ENCODE results near the gene TMEM143.
A peak's percentile ranks its signal among the peaks of the same experiment; 100 is the strongest.

TMEM143 gene

GRCh38 chr19:48354332-48354992 lies 9.3 kb downstream of the TMEM143 start:
- no peak for DNase-seq

GRCh38 chr19:48353677-48354076 lies 10.1 kb downstream of the TMEM143 start:
- no peak for DNase-seq

GRCh38 chr19:48351341-48351752 lies 12.4 kb downstream of the TMEM143 start:
- peak; percentile 7 for DNase-seq

- no peak for DNase-seq
Observed at GRCh38 chr19:48350856-48351255, 12.9 kb downstream of the TMEM143 start.

DNA sequence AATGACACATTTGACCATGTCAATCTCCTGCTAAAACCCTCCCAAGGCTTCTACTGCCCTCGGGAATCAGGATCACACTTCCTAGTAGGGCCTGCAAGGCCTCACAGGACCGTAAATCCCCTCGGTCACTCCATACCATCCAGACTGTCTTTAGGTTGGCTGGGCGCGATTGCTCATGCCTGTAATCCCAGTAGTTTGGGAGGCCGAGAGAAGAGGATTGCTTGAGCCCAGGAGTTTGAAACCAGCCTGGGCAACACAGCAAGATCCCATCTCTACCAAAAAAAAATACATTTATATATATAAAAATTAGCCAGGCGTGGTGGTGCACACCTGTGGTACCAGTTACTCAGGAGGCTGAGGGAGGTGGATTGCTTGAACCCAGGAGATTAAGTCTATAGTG lies 15.0 kb downstream of the TMEM143 start:
- no peak for DNase-seq

GRCh38 chr19:48348045-48348444 lies 15.7 kb downstream of the TMEM143 start:
- no peak for DNase-seq

DNA sequence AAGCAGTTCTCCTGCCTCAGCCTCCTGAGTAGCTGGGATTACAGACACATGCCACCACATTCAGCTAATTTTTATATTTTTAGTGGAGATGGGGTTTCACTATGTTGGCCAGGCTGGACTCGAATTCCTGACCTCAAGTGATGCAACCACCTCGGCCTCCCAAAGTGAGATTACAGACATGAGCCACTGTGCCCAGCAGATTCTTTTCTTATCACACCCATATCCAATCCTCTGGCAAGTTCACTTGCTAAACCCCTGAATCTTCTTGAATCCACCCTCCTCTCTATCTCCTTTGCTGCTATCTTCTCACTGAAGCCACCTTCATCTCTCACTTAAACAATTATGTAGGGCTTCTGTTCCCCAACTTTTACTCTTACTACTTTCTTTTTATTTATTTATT lies 17.5 kb downstream of the TMEM143 start:
- DNase-seq: no peak

GRCh38 chr19:48344892-48345291 lies 18.8 kb downstream of the TMEM143 start:
- DNase-seq: no peak

DNA sequence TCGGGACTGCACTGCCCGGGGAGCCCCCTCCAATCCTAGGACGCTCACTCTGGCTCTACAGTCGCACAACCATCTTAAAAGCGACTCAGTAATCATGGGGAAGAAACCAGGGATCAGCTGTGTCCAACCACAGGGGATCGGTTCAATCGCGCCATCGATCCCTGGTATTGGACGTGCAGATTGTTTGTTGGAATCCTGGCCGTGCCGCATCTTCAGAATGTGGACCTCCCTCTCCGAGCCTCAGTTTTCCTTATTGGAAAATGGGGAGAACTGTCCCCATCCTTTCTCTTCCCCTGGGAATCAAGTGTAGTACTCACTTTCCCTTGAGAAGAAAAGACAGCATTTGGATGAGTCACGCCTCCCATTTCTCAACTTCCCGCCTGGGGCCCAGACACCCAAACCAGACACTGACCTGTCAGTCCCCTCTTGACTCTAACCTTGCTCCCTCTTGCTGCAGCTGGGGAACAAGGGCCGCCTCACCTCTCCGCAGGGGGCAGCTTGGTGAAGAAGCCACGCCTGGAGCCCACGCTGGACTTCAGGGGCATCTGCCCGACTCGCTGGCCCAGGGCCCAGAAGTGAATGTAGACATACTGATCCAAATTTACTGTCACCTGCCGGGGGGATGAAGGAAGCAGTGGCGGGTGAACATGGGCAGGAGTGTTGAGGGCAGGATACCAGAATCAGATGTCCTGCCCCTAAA lies 20.7 kb downstream of the TMEM143 start:
- DNase-seq: no peak

DNA sequence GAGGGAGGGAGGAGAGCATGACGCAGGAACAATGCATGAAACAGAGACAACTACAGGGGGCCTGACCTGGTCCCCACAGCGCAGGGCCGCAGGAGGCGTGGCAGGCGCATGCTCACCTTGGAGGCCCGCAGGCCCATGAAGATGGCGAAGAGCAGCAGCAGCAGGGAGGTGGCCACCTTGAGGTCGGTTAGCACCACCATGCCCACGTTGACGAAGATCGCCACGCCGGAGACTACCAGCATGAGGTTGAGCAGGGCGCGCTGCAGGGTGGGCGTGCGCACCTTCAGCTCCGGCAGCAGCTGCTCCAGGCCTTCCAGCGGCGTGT lies 21.4 kb downstream of the TMEM143 start:
- DNase-seq: no peak

DNA sequence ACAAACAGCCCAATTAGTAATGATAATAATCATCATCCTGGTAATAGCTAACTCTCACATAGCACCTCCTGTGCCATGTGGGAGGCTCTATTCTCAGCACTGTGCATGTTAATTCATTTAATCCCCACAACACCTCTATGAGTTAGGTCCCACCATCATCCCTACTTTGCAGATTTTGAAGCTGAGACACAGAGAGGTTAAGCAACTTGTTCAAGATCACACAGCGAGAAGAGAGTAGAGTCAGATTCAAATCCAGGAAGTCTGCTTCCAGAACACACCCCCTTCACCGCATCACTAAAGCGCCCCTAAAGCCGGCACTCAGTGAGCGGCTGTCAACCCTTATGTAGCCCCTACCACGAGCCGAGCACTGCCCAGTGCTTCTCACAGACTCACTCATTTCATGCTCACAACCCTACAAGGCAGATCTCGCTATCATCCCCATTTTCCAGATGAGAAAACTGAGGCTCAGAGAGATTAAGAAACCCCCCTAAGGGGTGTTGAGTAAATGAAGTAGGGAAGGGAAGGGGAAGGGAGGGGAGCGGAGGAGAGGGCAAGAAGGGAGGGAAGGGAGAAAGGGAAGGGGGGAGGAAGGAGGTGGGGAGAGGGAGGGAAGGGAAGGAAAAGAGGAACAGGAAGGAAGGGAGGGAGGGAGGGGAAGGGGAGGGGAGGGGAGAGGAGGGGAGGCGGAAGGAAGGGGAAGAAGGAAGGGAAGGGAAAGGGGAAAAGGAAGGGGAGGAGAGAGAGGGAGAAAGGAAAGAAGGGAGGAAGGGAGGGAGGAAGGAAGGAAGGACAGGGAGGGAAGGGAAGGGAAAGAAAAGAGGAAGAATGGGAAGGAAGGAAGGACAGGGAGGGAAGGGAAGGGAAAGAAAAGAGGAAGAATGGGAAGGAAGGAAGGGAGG lies 22.0 kb downstream of the TMEM143 start:
- DNase-seq: no peak

GRCh38 chr19:48340995-48341394 lies 22.7 kb downstream of the TMEM143 start:
- DNase-seq: no peak

DNA sequence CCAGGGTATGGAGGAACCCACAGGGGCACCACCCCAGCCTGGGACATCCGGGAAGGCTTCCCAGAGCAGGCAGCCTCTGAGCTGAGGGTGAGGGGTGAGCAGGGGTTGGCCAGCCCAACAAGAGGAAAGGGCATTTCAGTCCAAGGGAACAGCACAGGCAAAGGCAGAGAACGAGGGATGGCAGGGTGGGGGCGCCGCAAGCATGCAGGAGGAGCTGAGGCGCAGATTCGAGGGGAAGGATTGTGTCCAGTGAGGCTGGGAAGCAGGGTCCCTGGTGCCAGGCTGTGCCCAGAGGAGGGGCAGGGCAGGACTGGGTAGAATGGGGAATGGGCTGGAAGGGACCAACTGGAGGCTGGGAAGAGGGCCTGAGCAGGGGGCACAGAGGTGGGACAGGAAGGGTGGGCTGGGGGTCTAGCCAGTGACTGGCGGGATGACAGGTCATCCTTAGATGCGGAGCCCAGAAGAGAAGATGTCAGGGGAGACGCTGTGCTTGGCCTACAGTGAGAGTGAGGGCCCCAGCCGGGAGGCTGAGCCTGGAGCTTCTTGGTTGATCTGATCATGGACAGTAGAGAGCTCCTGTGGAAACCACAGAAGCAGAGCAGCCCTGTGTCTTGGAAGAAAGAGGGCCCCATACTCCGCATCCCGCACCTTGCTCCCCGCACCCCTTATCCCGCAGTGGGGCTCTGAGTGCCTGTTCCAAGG lies 24.8 kb downstream of the TMEM143 start:
- no peak for DNase-seq

DNA sequence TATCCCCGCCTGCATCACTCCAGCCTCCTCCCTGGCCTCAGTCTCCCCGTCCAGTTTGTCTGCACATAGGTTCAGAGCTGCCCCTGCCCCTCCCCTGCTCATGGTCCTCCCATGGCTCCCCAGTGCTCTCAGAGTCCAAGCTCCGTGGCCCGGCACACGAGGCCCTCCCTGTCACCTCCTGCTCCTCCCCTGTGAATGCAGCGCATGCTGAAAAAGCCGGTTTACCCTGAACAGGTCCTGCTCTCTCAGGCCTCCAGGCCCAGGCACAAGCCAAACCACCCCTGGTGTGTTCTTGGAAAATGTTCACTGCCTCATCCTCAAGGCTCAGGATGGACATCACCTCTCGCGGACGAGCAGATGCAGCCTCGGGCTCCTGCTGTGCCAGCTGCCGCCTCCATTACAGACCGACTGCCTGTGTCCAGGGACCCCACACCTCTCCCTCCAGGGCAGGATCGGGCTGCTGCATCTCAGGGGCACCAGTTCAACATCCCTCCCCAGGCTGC lies 25.4 kb downstream of the TMEM143 start:
- no peak for DNase-seq

DNA sequence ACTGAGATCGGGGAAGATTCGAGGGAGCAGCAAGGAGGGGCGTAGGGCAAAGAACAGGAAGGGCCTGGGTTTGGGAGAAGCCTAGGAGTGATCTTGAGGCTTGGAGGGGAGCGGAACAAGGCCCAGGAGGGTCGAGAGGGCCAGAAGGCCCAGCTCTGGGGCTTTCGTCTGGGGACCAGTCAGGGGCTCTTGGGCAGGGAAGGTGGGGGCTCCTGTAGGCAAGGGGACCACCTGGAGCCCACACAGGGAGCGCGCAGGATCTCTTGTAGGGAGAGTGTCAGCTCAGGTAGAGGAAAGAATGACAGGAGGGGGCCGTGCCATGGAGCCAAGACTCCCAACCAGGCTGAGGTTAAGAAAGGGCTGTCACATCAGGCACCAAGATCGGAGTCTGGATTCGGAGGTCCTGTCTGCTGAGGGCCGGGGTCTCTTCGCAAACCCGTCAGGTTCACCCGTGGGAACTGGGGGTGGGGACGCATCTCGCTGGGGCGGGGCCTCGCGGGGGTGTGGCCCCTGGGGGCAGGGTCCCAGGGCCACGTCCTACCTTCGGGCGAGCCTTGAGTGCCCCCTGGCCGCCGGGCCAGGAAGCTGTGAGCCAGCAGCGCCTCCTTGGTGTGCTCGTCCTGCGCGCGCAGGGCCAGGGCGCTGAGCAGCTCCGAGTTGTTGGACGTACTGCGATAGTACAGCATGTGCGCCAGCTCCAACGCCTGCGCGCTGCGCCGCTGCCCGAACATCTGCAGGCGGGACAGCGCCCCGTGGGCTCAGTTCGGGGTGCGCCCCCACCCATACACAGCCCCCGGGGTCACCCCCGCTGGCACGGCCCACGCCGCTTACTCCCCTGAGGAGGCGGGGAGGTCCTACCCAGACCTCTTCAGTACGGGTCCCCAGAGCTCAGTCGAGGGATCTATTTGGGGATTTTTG lies 30.0 kb downstream of the TMEM143 start:
- peak; percentile 53 for DNase-seq

DNA sequence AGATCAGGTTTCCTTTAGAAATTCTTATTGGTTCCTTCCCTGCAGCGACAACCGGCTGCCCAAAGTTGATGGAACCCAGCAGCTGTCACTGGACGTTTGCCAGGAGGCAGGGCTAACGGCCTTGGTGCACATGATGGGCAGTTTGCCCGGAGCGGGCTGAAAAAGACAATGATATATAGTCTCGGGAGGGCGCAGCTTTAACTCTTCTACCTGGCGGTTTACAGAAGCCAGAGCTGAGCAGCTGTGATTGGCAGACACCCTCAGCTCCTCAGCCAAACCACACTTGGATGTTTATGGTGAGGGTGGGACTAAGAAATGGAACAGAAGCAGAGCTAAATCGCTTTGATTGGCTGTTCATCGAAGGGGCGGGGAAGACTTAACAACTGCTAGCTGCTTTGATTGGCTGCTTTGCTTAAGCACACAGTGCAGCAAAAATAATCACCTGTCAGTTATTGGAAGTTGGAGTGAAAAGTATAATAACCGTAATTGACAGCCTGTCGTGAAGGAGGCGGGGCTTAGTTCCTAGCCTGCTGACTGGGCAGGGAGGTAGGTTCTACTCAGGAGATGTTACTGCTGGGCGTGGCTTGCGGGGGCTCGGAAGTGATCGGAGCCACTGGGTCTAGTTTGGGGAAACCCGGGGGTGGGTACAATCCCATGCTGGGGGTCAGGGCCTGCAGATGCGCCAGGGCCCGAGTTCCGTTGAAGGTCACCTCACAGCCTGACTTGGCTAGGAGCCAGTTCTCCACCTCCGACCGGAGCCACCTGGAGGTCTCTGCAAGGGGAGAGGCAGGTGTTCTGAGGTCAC lies 30.9 kb downstream of the TMEM143 start:
- DNase-seq: peak; percentile 97

DNA sequence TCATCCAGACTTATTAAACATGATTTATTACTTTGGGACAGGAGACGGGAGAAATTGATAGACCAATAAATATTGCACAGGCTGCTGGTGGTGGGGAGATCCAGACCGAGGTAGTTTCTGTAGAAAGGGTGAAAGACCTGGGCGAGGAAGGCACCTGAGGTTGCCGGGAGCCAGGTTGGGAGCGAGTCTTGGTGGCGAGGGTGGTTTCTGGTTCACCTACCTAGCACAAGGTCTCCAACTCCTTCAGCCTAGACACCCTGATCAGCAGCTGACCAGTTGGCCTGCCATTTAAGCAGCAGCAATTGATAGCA lies 31.4 kb downstream of the TMEM143 start:
- no peak for DNase-seq

DNA sequence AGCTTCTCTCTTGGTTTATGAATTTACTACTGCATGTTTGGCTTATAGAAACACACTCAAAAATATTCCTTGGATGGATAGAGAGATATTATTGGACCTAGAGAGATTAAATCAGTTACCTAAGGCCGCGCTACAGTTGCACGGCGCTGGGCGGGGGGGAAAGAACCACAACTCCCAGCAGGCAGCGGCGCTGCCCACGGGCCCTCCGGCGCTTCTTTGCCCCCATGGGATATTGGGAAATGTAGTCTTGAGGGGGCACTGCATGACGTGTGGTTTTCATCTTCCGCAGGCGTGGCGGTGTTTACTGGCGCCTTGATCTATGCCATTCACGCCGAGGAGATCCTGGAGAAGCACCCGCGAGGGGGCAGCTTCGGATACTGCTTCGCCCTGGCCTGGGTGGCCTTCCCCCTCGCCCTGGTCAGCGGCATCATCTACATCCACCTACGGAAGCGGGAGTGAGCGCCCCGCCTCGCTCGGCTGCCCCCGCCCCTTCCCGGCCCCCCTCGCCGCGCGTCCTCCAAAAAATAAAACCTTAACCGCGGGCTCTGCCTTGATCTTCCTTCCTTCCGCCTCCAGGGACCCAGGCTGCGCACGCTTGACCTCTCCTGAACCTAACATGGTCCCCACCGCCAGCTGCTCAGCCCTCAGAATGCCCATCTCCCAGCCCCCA lies 33.6 kb downstream of the TMEM143 start:
- peak; percentile 84 for DNase-seq

DNA sequence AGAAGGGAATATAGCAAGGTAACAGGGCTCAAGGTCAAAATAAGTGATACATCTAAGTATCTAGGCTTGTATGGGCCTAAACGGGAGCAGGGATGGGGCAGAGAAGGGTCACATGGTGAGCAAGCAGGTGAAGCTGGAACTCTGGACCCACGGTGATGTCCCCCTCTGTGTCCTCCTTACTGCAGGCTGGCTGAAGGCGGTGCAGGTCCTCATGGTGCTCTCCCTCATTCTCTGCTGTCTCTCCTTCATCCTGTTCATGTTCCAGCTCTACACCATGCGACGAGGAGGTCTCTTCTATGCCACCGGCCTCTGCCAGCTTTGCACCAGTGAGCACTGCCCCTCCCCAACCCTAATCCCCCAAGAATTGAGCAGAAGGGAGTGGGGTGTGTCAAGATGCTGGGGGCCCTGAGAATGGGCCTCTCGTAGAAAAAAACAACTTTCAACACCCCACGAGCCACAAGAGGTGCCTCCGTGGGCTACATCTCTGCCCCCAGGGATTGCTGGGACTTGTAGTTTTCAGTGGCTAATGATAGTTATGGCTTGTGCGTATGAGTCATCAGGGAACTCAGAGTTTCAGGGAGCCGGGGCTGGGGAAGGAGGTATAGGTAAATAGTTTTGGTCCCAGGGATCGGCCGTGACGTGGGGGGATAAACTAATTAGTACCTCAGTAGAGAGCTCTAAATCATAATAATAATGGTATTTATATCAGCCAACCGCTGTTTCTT lies 34.4 kb downstream of the TMEM143 start:
- no peak for DNase-seq

Measured in NCI-H2029 treated with DMSO at 0.1 percent for 48 hours (cell line).